Measurements from ENCODE around the gene ALOX5. TPM values are rescaled to one million over a fixed set of nuclear protein-coding genes. Genes with fewer than 3 reads are reported as not detected.

ALOX5 gene
- total and polyA plus RNA-seq, 8 donors: 3.2 to 39.6 (median 9.2) TPM

DNA sequence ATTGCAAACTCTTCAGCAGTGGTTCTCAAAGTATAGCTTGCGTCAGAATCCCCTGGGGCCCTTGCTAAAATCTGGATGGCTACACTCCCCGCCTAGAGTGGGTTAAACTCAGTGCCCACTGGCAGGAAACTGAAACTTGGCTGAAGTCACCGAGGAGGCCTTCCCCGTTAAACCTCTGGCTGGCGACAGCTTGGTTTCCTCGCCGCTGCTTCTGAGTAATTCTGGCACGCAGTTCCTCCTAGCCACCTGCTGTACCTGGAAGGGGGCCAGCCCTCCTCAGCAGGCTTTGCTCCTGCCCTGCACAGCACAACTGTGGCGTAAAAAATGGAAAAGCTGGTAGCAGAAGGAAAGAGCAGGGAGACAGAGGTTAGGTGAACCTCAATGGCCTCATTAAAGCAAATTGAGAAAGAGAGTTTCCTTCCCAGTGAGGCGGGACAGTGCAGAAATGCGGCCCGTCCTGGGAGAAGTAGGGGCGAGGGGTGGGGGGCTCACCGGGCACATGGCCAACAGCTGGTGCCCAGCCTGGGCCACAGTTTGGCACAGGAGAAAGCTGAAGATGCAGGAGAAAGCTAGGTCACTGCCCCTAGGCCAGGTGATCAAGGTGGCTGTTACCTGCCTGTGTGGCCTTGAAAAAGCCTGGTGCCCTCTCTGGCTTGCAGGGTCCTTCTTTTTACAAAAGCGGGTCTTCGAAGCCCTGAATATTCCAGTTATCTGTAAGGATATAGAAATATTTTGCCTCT, 46.6 kb downstream of the ALOX5 start:
- DNase-seq: peak; percentile 85 to 94
- 13 to 26% (median 18%) methylated on average over 15 to 16 of the region's 16 CpGs for WGBS, 5 donors
- Histone ChIP-seq H3K36me3 (no peaks in the 10 kb centered on the region), H3K9me3 (no peaks in the 10 kb centered on the region), H3K4me3 (peak overlapping the region in 1 of 4 donors; percentile 13), H3K27ac (peak overlapping the region; percentile 24 to 91 (median 89)), H3K27me3 (no peaks in the 10 kb centered on the region), H3K4me1 (peaks cover 24 to 50% (median 34%) of the 10 kb centered on the region in 4 donors)
- TF ChIP-seq POLR2AphosphoS5 (IDR thresholded peaks at IDR 0.05) (peak; percentile 39 to 83 (median 71)), EP300 (IDR thresholded peaks at IDR 0.05) (no peak), POLR2A (IDR thresholded peaks at IDR 0.05) (no peak)
- TF ChIP-seq, protein P1, sequence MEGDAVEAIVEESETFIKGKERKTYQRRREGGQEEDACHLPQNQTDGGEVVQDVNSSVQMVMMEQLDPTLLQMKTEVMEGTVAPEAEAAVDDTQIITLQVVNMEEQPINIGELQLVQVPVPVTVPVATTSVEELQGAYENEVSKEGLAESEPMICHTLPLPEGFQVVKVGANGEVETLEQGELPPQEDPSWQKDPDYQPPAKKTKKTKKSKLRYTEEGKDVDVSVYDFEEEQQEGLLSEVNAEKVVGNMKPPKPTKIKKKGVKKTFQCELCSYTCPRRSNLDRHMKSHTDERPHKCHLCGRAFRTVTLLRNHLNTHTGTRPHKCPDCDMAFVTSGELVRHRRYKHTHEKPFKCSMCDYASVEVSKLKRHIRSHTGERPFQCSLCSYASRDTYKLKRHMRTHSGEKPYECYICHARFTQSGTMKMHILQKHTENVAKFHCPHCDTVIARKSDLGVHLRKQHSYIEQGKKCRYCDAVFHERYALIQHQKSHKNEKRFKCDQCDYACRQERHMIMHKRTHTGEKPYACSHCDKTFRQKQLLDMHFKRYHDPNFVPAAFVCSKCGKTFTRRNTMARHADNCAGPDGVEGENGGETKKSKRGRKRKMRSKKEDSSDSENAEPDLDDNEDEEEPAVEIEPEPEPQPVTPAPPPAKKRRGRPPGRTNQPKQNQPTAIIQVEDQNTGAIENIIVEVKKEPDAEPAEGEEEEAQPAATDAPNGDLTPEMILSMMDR (IDR thresholded peaks at IDR 0.05): peak in 1 of 7 experiments; percentile 7
- intact Hi-C loops (cut with DNase I; ENCODE audit: low total_unique reads): no loop called here

DNA sequence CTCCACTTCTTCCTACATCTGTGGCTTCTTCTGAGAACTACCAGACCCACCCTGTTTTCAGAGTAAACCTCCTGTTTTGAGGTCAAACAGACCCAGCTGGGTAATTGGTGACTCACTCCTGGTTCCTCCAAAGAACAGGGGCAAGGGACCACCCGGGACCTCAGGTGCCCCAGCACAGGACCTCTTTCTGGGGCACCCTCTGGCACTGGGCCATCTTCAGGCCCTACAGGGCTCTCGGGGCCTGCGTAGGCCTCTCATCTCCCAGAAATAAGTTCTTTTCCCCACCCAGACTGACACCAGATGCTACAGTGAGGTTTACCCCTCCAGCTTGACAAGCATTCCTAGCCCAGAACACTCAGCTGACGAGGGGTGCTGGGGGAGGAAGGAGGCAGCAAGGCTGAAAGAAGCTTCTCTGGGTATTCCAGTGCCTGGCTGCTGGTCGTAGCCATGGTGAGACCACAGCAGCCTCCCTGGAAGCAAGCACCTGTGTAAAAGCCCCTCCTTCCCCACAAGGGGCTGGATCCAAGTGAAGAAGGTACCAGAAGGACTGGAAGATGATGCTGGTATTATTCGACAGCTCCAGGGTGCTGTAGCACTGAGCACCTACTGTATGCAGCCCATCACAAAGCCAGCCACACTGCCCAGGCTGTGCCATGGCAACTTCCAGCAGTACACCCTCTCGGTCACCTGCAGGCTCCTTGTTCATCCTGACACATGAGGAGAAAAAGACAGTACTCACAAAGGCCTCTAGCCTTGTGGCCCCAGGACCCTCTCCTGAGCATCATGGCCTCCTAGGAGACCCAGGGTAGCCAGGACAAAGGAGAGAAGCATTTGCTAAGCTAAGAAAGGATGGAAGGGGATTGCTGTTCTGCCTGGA, 47.4 kb downstream of the ALOX5 start:
- TF ChIP-seq POLR2A (IDR thresholded peaks at IDR 0.05): no peak
- TF ChIP-seq POLR2AphosphoS5 (IDR thresholded peaks at IDR 0.05): no peak
- TF ChIP-seq, protein P1 (IDR thresholded peaks at IDR 0.05): no peak
- TF ChIP-seq EP300 (IDR thresholded peaks at IDR 0.05): no peak
- no peak for DNase-seq
- no peaks in the 10 kb centered on the region for H3K9me3 ChIP-seq

DNA sequence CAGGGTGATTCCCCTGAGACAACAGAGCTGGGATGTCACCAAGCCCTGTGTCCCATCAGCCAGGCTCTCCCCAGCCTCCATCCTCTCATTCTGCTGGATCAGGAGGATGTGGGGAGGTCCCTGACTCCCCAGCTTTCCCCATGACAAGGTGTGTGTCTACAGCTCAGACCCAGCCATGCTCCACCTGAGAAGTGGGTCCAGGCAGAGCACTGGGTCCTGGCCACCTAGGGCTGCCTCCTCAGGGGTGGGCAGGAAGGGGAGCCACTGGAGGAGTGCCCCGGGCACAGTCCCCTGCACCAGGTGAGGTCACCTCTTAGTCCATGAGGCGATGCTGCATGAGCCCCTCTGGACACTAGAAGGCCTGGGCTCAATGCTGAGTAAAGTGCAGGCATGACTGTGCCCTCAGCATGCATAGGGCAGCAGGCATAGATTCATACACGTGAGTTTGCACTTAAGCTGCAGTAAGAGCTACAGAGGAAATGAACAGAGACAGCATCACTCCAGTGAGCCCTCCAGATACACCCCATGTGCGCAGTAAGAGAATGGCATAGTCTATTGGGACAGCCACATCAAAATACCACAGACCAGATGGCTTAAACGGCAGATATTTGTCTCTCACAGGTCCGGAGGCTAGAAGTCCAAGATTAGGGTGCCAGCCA, 48.3 kb downstream of the ALOX5 start:
- H3K27ac ChIP-seq: peak overlapping the region in 3 of 5 donors; percentile 89 to 91 (median 91)
- WGBS, 5 donors: 70 to 78% (median 72%) methylated on average over 6 of the region's 6 CpGs
- peaks cover 0 to 4% (median 0%) of the 10 kb centered on the region in 3 donors for H3K27me3 ChIP-seq
- H3K4me3 ChIP-seq: no peak overlapping the region
- no peaks in the 10 kb centered on the region for H3K36me3 ChIP-seq
- TF ChIP-seq POLR2AphosphoS5 (IDR thresholded peaks at IDR 0.05) (no peak), EP300 (IDR thresholded peaks at IDR 0.05) (no peak)
- TF ChIP-seq, protein P1 (IDR thresholded peaks at IDR 0.05): no peak
- H3K9me3 ChIP-seq: no peaks in the 10 kb centered on the region
- intact Hi-C loops (cut with DNase I; ENCODE audit: low total_unique reads): no loop called here
- H3K4me1 ChIP-seq: peaks cover 24 to 54% (median 35%) of the 10 kb centered on the region in 4 donors
- DNase-seq: no peak

More for the DNA sequence above, 47.4 kb downstream of the ALOX5 start:
- intact Hi-C loops (cut with DNase I; ENCODE audit: low total_unique reads): no loop called here
- 66 to 82% (median 71%) methylated on average over 7 of the region's 7 CpGs for WGBS, 5 donors
- H3K27me3 ChIP-seq: no peaks in the 10 kb centered on the region
- no peaks in the 10 kb centered on the region for H3K36me3 ChIP-seq
- H3K27ac ChIP-seq: peak overlapping the region in 4 of 5 donors; percentile 79 to 91 (median 90)
- peaks cover 24 to 52% (median 35%) of the 10 kb centered on the region in 4 donors for H3K4me1 ChIP-seq
- H3K4me3 ChIP-seq: peak overlapping the region in 1 of 4 donors; percentile 13
